Activated naive CD4-positive, alpha-beta T cell treated with anti-CD3 and anti-CD28 coated beads for 36 hours (primary cell): Measurements from ENCODE around the gene DCBLD1. TPM values are rescaled to one million over a fixed set of nuclear protein-coding genes. Genes with fewer than 3 reads are reported as not detected.
"Not testable (repeated sequence)": the region's sequence is repeated elsewhere in the genome, so short reads cannot be mapped to it uniquely, and the experiment has no call there.

Source experiments
- CTCF ChIA-PET: fragments of 350-600 bp; sonication (Branson Sonifier 250); formaldehyde crosslinking; loops from one replicate; lab custom pipeline; 2021; ENCODE audit warnings: antibody characterized with exemption; lab: Charles Lee
- DNase-seq: peaks from one replicate; pipeline ENCODE4 v3.0.0-alpha.2; 2020
- H3K27ac Mint-ChIP-seq: one replicate; pipeline ENCODE4 v1.8.0; 2021; ENCODE audit warnings: mild to moderate bottlenecking, mixed read lengths
- H3K27me3 Mint-ChIP-seq: one replicate; pipeline ENCODE4 v1.8.0; 2021; ENCODE audit warnings: low read depth, mixed read lengths
- H3K36me3 Mint-ChIP-seq: one replicate; pipeline ENCODE4 v1.8.0; 2021; ENCODE audit warnings: low read depth, mixed read lengths
- H3K4me1 Mint-ChIP-seq: one replicate; pipeline ENCODE4 v1.8.0; 2021; ENCODE audit warnings: low read depth, mixed read lengths
- H3K4me3 Mint-ChIP-seq: one replicate; pipeline ENCODE4 v1.8.0; 2021; ENCODE audit warnings: mild to moderate bottlenecking, moderate library complexity, mixed read lengths
- H3K9me3 Mint-ChIP-seq: one replicate; pipeline ENCODE4 v1.8.0; 2021; ENCODE audit warnings: mixed read lengths
- intact Hi-C: fragments of 100-400 bp; cut with micrococcal nuclease; formaldehyde crosslinking; loops from one replicate; pipeline ENCODE4 v1.15.1; 2023
- total RNA-seq, 2 experiments: library from RNA; stranded (reverse); gene quantifications; one replicate each; pipeline ENCODE4 v1.2.3, GENCODE V29; 2021

DCBLD1 gene
- 1 to 10 TPM; 1.1 to 1.4 TPM for total RNA-seq

DNA sequence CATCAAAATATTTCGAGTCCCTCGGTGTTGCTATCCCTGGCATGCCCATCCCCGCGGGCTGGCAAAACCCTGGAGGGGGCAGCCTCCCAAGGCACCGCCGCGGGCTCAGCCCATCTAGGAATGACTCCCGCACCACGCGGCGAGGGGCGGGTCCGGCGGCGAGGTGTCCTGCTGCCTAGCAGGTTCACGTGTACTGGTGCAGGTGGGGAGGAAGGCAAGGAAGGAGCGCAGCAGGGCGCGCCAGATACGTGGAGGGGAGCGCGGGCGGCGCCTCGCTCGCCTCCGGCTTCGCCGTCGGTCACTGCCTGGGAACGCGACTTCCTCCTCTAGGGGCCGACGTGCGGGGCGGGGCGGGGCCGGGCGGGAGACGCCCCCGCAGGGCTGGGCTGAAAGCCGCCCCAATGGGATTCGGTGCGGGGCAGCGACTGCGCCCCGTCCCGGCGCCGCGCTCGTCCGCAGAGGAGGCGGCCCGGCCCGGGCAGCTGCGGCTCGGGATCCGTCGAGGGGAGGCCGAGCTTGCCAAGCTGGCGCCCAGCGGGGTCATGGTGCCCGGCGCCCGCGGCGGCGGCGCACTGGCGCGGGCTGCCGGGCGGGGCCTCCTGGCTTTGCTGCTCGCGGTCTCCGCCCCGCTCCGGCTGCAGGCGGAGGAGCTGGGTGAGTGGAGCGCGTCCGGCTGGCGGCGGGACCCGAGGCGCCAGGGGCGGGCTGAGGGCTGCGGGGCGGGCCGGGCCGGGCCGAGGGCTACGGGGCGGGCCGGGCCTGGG is at the start of gene DCBLD1:
Gene DCBLD1, plus strand, starts transcription at position 435 of the 764 bp plus-strand sequence. Its CDS starts 108 bp downstream, at position 543.
- CTCF ChIA-PET, result interaction anchor here (0.5 to 2.4 kb wide), 4 partner anchors 25 to 75 kb away, joined by 3 to 8 read pairs (median 4); no protein-coding TSS in a partner anchor
- intact Hi-C loops, result loop anchor here (1.0 to 5.0 kb wide), 6 partner anchors 18 to 215 kb away; partner anchors contain the start of genes GOPC, NUS1 and VGLL2
- H3K4me1 Mint-ChIP-seq, result peaks cover 17% of the 10 kb centered on the region
- H3K9me3 Mint-ChIP-seq, result no peaks in the 10 kb centered on the region
- H3K27ac Mint-ChIP-seq, result no peak within 1 kb of the TSS
- DNase-seq, result peak; percentile 56
- H3K4me3 Mint-ChIP-seq, result peak within 1 kb of the TSS; percentile 79
- H3K27me3 Mint-ChIP-seq, result peaks cover 42% of the 10 kb centered on the region
- no peaks in the 10 kb centered on the region for H3K36me3 Mint-ChIP-seq

DNA sequence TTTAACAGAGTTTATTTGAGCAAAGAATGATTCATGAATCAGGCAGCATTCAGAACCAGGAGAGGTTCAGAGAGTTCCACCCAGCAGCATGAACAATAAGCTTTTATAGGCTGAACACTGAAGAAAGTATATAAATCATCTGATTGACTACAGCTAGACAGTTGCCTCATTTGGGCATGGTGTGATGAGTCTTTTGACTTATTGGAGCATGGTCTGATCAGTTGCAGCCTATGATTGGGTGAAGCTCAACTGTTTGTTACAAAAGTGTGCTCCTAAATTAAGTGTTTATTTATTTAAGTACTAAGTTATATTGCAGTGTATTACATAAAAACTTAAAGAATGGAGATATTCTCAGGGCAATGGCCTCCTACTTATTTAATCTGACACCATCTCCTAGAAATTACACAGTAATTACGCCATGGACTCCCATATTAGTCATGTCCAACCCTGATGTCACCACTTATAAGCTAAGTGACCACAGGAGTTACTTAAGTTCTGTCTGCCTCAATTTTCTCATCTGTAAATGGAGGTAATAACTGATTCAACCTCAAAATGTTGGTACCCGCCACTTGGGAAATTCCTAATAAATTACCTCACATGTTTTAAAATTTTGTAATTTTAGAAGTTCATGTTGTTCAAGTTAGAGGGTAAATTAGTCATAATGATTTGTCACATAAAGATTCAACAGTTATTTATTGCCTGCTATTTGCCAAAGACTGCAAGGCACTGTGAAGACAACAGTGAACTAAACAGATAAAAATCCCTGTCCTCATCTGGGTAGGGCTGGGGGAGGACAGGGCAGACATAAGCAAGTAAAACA is 41.6 kb upstream of the DCBLD1 start:
- Mint-ChIP-seq H3K27ac (no peak overlapping the region), H3K9me3 (no peaks in the 10 kb centered on the region), H3K36me3 (no peaks in the 10 kb centered on the region), H3K4me3 (no peak overlapping the region), H3K4me1 (no peaks in the 10 kb centered on the region), H3K27me3 (peaks cover 28% of the 10 kb centered on the region)
- DNase-seq, result no peak
- CTCF ChIA-PET, result interaction anchor here (0.6 to 0.8 kb wide), 2 partner anchors 60 to 85 kb away, joined by 3 to 6 read pairs; no protein-coding TSS in a partner anchor
- intact Hi-C loops, result no loop called here

DNA sequence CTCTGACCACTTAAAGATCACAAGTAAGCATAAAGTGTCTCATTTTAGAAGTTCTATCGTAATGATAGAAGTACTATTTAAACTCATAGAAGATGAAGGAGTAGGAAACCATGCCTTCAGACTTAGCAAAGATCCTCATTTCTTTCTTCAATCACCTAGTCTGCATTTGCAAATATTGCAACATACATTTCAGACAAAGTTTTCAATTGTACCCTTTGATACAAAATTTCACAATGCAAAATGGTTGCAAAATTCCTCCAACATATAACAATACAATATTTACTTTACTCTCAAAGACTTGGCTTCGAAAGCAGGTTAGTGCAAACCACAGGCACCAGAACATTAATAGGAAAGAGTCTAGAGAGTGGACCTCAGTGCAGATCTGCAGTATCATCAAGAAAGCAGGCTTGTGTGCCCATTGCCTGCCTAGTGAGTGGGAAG is 40.6 kb upstream of the DCBLD1 start:
- H3K27me3 Mint-ChIP-seq, result peaks cover 26% of the 10 kb centered on the region
- H3K4me3 Mint-ChIP-seq, result no peak overlapping the region
- intact Hi-C loops, result no loop called here
- no peaks in the 10 kb centered on the region for H3K9me3 Mint-ChIP-seq
- DNase-seq, result no peak
- no peaks in the 10 kb centered on the region for H3K36me3 Mint-ChIP-seq
- H3K27ac Mint-ChIP-seq, result no peak overlapping the region
- CTCF ChIA-PET, result no interaction called here
- H3K4me1 Mint-ChIP-seq, result no peaks in the 10 kb centered on the region

DNA sequence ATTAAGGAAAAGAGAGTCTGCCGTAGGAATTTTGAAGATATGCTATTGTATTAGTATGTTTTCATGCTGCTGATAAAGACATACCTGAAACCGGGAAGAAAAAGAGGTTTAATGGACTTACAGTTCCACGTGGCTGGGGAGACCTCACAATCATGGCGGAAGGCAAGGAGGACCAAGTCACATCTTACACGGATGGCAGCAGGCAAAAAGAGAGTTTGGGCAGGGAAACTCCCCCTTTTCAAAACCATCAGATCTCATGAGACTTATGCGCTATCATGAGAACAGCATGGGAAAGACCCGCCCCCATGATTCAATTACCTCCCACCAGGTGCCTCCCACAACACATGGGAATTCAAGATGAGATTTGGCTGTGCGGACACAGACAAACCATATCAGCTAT is 40.2 kb upstream of the DCBLD1 start:
- intact Hi-C loops, H3K36me3 Mint-ChIP-seq, H3K4me1 Mint-ChIP-seq, H3K9me3 Mint-ChIP-seq, H3K4me3 Mint-ChIP-seq, DNase-seq, H3K27ac Mint-ChIP-seq: not testable (repeated sequence)
- CTCF ChIA-PET, result interaction anchor here (0.6 to 1.2 kb wide), 3 partner anchors 15 to 113 kb away, joined by 3 read pairs; no protein-coding TSS in a partner anchor
- H3K27me3 Mint-ChIP-seq, result peaks cover 28% of the 10 kb centered on the region

DNA sequence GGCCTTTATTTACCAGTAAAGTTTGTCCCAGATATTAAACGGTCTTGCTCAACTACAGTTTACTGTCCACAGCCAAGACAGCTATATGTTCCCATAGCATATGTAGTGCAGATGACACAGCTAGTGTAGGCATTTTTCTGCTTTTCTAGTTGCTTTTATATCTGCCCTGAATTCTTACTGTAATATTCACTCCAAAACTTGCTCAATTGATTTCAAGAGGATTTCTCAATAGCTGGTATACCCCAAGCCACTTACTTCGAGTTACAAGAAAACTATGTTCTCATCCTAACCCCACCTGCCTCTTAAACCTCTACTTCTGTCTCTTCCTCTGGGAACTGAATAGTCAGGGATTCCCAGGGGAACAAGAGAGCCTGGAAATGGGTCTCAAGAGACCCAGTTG is 37.9 kb upstream of the DCBLD1 start:
- CTCF ChIA-PET, result interaction anchor here (0.6 to 1.2 kb wide), 5 partner anchors 8 to 160 kb away, joined by 3 to 4 read pairs (median 3); partner anchors contain the start of gene ROS1
- DNase-seq, result no peak
- no peaks in the 10 kb centered on the region for H3K4me1 Mint-ChIP-seq
- no peaks in the 10 kb centered on the region for H3K9me3 Mint-ChIP-seq
- intact Hi-C loops, result no loop called here
- H3K27me3 Mint-ChIP-seq, result peaks cover 25% of the 10 kb centered on the region
- no peak overlapping the region for H3K27ac Mint-ChIP-seq
- no peaks in the 10 kb centered on the region for H3K36me3 Mint-ChIP-seq
- H3K4me3 Mint-ChIP-seq, result no peak overlapping the region

DNA sequence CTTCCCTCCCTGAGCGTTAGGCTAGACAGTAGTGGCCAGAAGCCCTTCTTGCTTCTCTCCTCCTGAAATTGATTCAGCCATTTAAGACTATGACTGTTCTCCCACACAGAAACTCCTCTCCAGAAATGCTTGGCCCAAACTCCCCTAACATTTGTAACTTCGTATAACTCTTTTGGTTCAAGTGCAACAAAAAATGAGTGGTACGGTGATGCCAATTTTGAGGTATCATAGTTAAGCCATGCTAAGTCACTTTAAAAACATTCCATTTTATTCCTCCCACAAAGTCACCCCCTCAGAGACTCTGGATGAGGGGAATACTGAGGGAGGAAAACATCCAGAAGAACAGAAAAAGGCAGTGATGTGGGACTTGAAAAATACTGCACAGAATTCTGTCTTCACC is 35.6 kb upstream of the DCBLD1 start:
- Mint-ChIP-seq H3K4me1 (no peaks in the 10 kb centered on the region), H3K9me3 (no peaks in the 10 kb centered on the region), H3K27ac (no peak overlapping the region), H3K4me3 (no peak overlapping the region), H3K36me3 (no peaks in the 10 kb centered on the region), H3K27me3 (peaks cover 23% of the 10 kb centered on the region)
- intact Hi-C loops, result no loop called here
- DNase-seq, result no peak
- CTCF ChIA-PET, result interaction anchor here (0.7 to 1.4 kb wide), 3 partner anchors 21 to 1496 kb away, joined by 3 to 4 read pairs (median 3); partner anchors contain the start of gene ROS1

DNA sequence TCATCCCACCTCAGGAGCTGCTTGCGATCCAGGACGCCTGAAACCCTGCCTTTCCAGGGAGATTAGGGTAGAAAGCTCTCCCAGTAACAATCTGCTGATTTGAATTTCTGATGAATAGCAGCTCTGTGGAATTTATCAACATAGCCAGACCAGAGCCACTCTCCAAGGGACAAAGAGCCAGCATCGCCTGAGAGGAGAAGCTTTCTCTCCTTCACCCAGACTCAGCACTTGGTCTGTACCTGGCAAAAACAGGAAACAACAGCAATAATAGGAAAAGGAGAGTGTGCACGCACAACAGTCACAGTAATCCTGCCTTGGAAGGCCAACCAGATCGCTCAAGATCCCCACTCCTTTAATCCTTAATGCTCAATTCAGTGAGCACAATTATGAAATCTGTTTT is 34.5 kb upstream of the DCBLD1 start:
- no peak for DNase-seq
- CTCF ChIA-PET, result interaction anchor here (0.9 to 1.4 kb wide), 3 partner anchors 22 to 106 kb away, joined by 3 read pairs; partner anchors contain the start of gene ROS1
- Mint-ChIP-seq H3K9me3 (no peaks in the 10 kb centered on the region), H3K36me3 (no peaks in the 10 kb centered on the region), H3K27me3 (peaks cover 14% of the 10 kb centered on the region), H3K4me1 (no peaks in the 10 kb centered on the region), H3K4me3 (no peak overlapping the region), H3K27ac (no peak overlapping the region)
- intact Hi-C loops, result loop anchor here (2.0 kb wide), 1 partner anchor 101 kb away; no protein-coding TSS in a partner anchor

DNA sequence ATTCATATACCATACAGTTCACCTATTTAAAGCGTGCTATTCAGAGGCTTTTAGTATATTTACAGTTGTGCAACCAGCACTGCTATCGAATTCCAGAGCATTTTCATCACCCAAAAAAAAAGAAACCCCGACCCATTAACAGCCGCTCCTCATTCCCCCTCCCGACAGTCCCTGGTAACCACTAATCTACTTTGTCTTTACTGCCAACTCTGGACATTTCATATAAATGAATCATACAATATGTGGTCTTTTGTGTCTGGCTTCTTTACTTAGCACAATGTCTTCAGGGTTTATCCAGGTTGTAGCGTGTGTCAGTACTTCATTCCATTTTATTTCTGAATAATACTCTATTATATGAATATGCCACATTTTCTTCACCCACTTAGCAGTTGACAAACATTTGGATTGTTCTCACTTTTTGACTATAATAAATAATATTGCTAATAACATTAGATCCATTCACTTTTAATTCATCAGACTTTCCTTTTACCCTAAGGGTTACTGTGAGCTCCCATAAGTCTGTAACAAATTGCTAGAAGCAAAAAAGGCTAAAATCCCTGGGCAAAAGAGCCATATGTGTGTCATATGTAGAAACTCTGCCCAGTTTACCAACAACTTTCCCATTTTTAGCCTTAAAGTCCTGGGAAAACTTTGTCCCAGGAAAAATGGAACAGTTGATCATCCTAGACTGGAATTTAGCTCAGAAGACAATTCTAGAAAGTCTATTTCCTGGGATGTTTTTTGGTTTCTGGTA is 33.6 kb upstream of the DCBLD1 start:
- Mint-ChIP-seq H3K9me3 (no peaks in the 10 kb centered on the region), H3K4me3 (no peak overlapping the region), H3K36me3 (no peaks in the 10 kb centered on the region), H3K27me3 (peaks cover 13% of the 10 kb centered on the region), H3K4me1 (no peaks in the 10 kb centered on the region), H3K27ac (no peak overlapping the region)
- no peak for DNase-seq
- intact Hi-C loops, result loop anchor here (2.0 kb wide), 1 partner anchor 102 kb away; no protein-coding TSS in a partner anchor
- CTCF ChIA-PET, result interaction anchor here (1.2 to 5.1 kb wide), 11 partner anchors 9 to 157 kb away, joined by 3 to 83 read pairs (median 7); partner anchors contain the start of gene DCBLD1

DNA sequence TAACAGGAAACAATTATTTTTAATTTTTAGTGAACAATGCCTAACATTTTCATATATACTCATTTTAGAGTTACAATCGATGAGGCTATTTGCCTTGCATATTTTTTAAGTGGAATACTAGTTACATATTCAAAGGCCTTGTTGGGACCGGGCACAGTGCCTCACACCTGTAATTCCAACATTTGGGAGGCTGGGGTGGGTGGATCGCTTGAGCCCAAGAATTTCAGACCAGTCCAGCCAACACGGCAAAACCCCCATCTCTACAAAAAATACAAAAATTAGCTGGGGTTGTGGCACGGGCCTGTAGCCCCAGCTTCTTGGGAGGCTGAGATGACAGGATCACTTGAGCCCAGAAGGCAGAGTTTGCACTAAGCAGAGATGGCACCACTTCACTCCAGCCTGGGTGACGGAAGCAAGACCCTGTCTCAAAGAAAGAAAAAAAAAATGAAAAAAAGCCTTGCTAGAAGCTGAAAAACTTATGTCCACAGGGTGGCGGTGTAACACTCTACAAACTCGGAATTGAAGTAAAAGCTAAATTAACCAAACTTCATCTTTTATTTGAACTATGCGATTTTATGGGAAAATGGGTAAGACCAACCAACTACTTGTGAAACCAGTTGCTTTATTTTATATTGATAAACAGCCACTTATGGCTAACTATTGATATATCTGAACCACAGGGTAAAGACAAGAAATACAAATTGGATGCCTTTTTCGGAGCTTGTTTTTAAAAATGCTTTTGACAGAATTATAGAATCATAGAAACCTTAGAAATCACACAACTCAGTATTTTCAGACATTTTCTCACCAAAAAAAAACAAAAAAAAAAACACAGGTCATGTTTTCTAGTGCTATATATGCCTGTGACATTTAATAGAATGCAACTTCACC is 32.7 kb upstream of the DCBLD1 start:
- DNase-seq, result peak; percentile 80
- H3K36me3 Mint-ChIP-seq, result no peaks in the 10 kb centered on the region
- no peak overlapping the region for H3K27ac Mint-ChIP-seq
- no peak overlapping the region for H3K4me3 Mint-ChIP-seq
- H3K27me3 Mint-ChIP-seq, result peaks cover 13% of the 10 kb centered on the region
- H3K9me3 Mint-ChIP-seq, result no peaks in the 10 kb centered on the region
- CTCF ChIA-PET, result interaction anchor here (0.6 to 5.1 kb wide), 30 partner anchors 8 to 774 kb away, joined by 3 to 83 read pairs (median 5); partner anchors contain the start of genes DCBLD1, GOPC and ROS1
- no peaks in the 10 kb centered on the region for H3K4me1 Mint-ChIP-seq
- intact Hi-C loops, result loop anchor here (1.0 to 2.0 kb wide), 3 partner anchors 103 to 156 kb away; no protein-coding TSS in a partner anchor

DNA sequence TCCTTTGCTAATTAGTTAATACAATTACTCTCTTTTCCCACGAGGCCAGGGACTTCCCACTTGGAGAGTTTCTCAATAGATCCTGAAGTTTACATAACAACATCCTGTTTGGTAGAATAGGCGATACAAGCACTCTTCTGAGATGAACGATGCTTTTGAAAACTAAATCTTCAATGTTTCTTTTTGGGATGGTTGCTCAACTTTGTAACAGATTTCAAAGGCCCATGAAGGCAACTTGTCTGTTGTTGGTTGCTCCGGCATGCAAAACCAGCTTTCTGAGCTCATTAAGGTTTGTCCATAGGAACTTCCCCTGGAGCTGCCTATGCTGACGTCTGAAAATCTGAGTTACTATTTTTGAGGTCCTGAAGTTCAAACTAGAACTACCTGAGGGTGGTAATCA is 30.8 kb upstream of the DCBLD1 start:
- H3K9me3 Mint-ChIP-seq, result no peaks in the 10 kb centered on the region
- no peaks in the 10 kb centered on the region for H3K4me1 Mint-ChIP-seq
- CTCF ChIA-PET, result interaction anchor here (0.6 to 5.1 kb wide), 8 partner anchors 9 to 154 kb away, joined by 3 to 83 read pairs (median 4); no protein-coding TSS in a partner anchor
- H3K27me3 Mint-ChIP-seq, result peaks cover 6% of the 10 kb centered on the region
- no peak overlapping the region for H3K27ac Mint-ChIP-seq
- DNase-seq, result no peak
- intact Hi-C loops, result no loop called here
- no peak overlapping the region for H3K4me3 Mint-ChIP-seq
- H3K36me3 Mint-ChIP-seq, result no peaks in the 10 kb centered on the region
